HEK293 (cell line): ENCODE measurements around the gene SIN3A.

ENCODE experiments used
- CTCF ChIA-PET: fragments of 350-600 bp; formaldehyde crosslinking; extraction: SDS; loops from one replicate; lab custom pipeline; 2021; ENCODE audit warnings: antibody characterized with exemption; lab: Yijun Ruan, JAX
- POLR2A ChIA-PET: fragments of 300-600 bp; formaldehyde crosslinking; extraction: SDS; loops from one replicate; lab custom pipeline; 2020; ENCODE audit warnings: antibody characterized with exemption, inconsistent platforms; lab: Yijun Ruan, JAX
- H3K27ac ChIP-seq: fragments of 200-500 bp; sonication (Bioruptor generic); 2 replicates; pipeline ENCODE4 v1.5.1; 2014; ENCODE audit warnings: low read depth, low read length, control low read depth, inconsistent platforms; ENCODE audit errors: extremely low read depth
- H3K36me3 ChIP-seq, 2 experiments: fragments of 200-500 bp in 1 of 2; sonication (Bioruptor generic) in 1 of 2; 1 replicate in 1 of 2; 2 replicates in 1 of 2; pipeline ENCODE4 v1.5.1; 2014 to 2017; ENCODE audit warnings: inconsistent platforms in 2 of 2, low read length in 2 of 2; ENCODE audit not compliant: control insufficient read depth in 2 of 2, insufficient read depth in 1 of 2
- H3K4me1 ChIP-seq: fragments of 200-500 bp; sonication (Bioruptor generic); 2 replicates; pipeline ENCODE4 v1.5.1; 2014; ENCODE audit warnings: mild to moderate bottlenecking, low read length, inconsistent platforms; ENCODE audit not compliant: control insufficient read depth, insufficient read depth
- H3K4me3 ChIP-seq: 2 replicates; pipeline ENCODE4 v1.5.1; 2011; ENCODE audit warnings: low read depth, mild to moderate bottlenecking, control low read depth, low read length, moderate library complexity
- H3K9me3 ChIP-seq: fragments of 200-500 bp; sonication (Bioruptor generic); 2 replicates; pipeline ENCODE4 v1.5.1; 2014; ENCODE audit warnings: low read depth, low read length, inconsistent platforms; ENCODE audit not compliant: control insufficient read depth, insufficient read depth
- AEBP2 ChIP-seq: fragments of 450-650 bp; formaldehyde crosslinking; IDR thresholded peaks from 2 replicates; pipeline ENCODE4 v1.5.1; 2016; ENCODE audit warnings: missing biosample characterization, missing genetic modification characterization, borderline replicate concordance
- BCL11A ChIP-seq: fragments of 450-650 bp; formaldehyde crosslinking; IDR thresholded peaks from 2 replicates; pipeline ENCODE4 v1.5.1; 2016; ENCODE audit warnings: low read depth, missing biosample characterization, missing genetic modification characterization
- CTCF ChIP-seq: fragments of 450-650 bp; formaldehyde crosslinking; IDR thresholded peaks from 2 replicates; pipeline ENCODE4 v1.5.1; 2016; ENCODE audit warnings: missing biosample characterization, missing genetic modification characterization
- ELK4 ChIP-seq: IDR thresholded peaks from 2 replicates; pipeline ENCODE4 v1.6.1; 2011; ENCODE audit warnings: mild to moderate bottlenecking, low read depth, low read length, borderline replicate concordance
- GLI2 ChIP-seq: fragments of 450-650 bp; formaldehyde crosslinking; IDR thresholded peaks from 2 replicates; pipeline ENCODE4; 2017; ENCODE audit warnings: missing biosample characterization, missing genetic modification characterization, low read depth, borderline replicate concordance
- GLIS2 ChIP-seq: fragments of 450-650 bp; formaldehyde crosslinking; IDR thresholded peaks from 2 replicates; pipeline ENCODE4 v1.5.1; 2016; ENCODE audit warnings: missing biosample characterization, missing genetic modification characterization
- HOXD13 ChIP-seq: sonication (generic); formaldehyde crosslinking; IDR thresholded peaks from 2 replicates; pipeline ENCODE4 v1.8.0; 2022; ENCODE audit warnings: missing genetic modification reagents, borderline replicate concordance
- KLF7 ChIP-seq: fragments of 450-650 bp; formaldehyde crosslinking; IDR thresholded peaks from 2 replicates; pipeline ENCODE4 v1.5.1; 2016; ENCODE audit warnings: missing biosample characterization, missing genetic modification characterization, borderline replicate concordance
- MYNN ChIP-seq: fragments of 450-650 bp; formaldehyde crosslinking; IDR thresholded peaks from 2 replicates; pipeline ENCODE4 v1.5.1; 2016; ENCODE audit warnings: missing biosample characterization, missing genetic modification characterization, borderline replicate concordance
- RBAK ChIP-seq: fragments of 450-650 bp; formaldehyde crosslinking; IDR thresholded peaks from 2 replicates; pipeline ENCODE4 v1.5.1; 2016; ENCODE audit warnings: missing biosample characterization, missing genetic modification characterization
- REST ChIP-seq: fragments of 450-650 bp; formaldehyde crosslinking; IDR thresholded peaks from 2 replicates; pipeline ENCODE4 v1.5.1; 2016; ENCODE audit warnings: missing biosample characterization, missing genetic modification characterization
- ZBTB11 ChIP-seq: fragments of 450-650 bp; formaldehyde crosslinking; conservative IDR thresholded peaks from 2 replicates; pipeline ENCODE4 v1.5.1; 2016; ENCODE audit warnings: low read depth, missing biosample characterization, missing genetic modification characterization
- ZBTB20 ChIP-seq: fragments of 450-650 bp; formaldehyde crosslinking; IDR thresholded peaks from 2 replicates; pipeline ENCODE4 v1.5.1; 2016; ENCODE audit warnings: missing biosample characterization, missing genetic modification characterization
- ZFP41 ChIP-seq: fragments of 450-650 bp; formaldehyde crosslinking; IDR thresholded peaks from 2 replicates; pipeline ENCODE4 v1.5.1; 2016; ENCODE audit warnings: missing biosample characterization, missing genetic modification characterization, borderline replicate concordance
- ZNF221 ChIP-seq: fragments of 450-650 bp; formaldehyde crosslinking; IDR thresholded peaks from 2 replicates; pipeline ENCODE4 v1.5.1; 2017; ENCODE audit warnings: missing biosample characterization, missing genetic modification characterization, borderline replicate concordance
- ZNF416 ChIP-seq: fragments of 450-650 bp; formaldehyde crosslinking; IDR thresholded peaks from 2 replicates; pipeline ENCODE4 v1.5.1; 2016; ENCODE audit warnings: missing biosample characterization, missing genetic modification characterization
- ZNF561 ChIP-seq: fragments of 450-650 bp; IDR thresholded peaks from 2 replicates; pipeline ENCODE4 v1.5.1; 2018; ENCODE audit warnings: missing biosample characterization, missing genetic modification characterization, borderline replicate concordance
- ZNF571 ChIP-seq: fragments of 450-650 bp; formaldehyde crosslinking; IDR thresholded peaks from 2 replicates; pipeline ENCODE4 v1.5.0; 2017; ENCODE audit warnings: missing biosample characterization, missing genetic modification characterization
- ZNF585B ChIP-seq: fragments of 450-650 bp; formaldehyde crosslinking; IDR thresholded peaks from 2 replicates; pipeline ENCODE4 v1.5.1; 2016; ENCODE audit warnings: missing biosample characterization, missing genetic modification characterization
- ZNF596 ChIP-seq: fragments of 450-650 bp; IDR thresholded peaks from 2 replicates; pipeline ENCODE4 v1.5.0; 2018; ENCODE audit warnings: missing biosample characterization, mild to moderate bottlenecking, missing genetic modification characterization, moderate library complexity
- ZNF600 ChIP-seq: fragments of 450-650 bp; formaldehyde crosslinking; IDR thresholded peaks from 2 replicates; pipeline ENCODE4 v1.5.1; 2016; ENCODE audit warnings: missing biosample characterization, missing genetic modification characterization
- ZNF707 ChIP-seq: fragments of 450-650 bp; formaldehyde crosslinking; IDR thresholded peaks from 2 replicates; pipeline ENCODE4 v1.5.1; 2016; ENCODE audit warnings: missing biosample characterization, missing genetic modification characterization
- ZNF768 ChIP-seq: fragments of 450-650 bp; formaldehyde crosslinking; IDR thresholded peaks from 2 replicates; pipeline ENCODE4 v1.5.1; 2018; ENCODE audit warnings: missing biosample characterization, mild to moderate bottlenecking, missing genetic modification characterization
- ZSCAN4 ChIP-seq: fragments of 450-650 bp; formaldehyde crosslinking; IDR thresholded peaks from 2 replicates; pipeline ENCODE4 v1.5.1; 2017; ENCODE audit warnings: missing biosample characterization, missing genetic modification characterization

SIN3A gene

GRCh38 chr15:75348562-75349350 is 102.7 kb downstream of the SIN3A start:
- ChIA-PET POLR2A (interaction anchor here (1.0 to 3.3 kb wide), 5 partner anchors 12 to 105 kb away, joined by 3 to 31 read pairs (median 4); partner anchors contain the start of genes MAN2C1 and SIN3A), CTCF (interaction anchor here (0.6 to 4.7 kb wide), 3 partner anchors 19 to 1180 kb away, joined by 3 to 33 read pairs (median 5); partner anchors contain the start of gene MAN2C1)
- Histone ChIP-seq H3K36me3 (peaks cover 18 to 27% of the 10 kb centered on the region in 2 experiments; a peak in 2 of 3 replicates), H3K27ac (peak overlapping the region; percentile 88; the same call in 1 of the 2 replicates), H3K4me1 (peaks cover 6% of the 10 kb centered on the region; the same call in 1 of the 2 replicates), H3K4me3 (peak overlapping the region; percentile 62), H3K9me3 (no peaks in the 10 kb centered on the region)
- TF ChIP-seq ZNF416 (tag by site-specific recombination): no peak
- TF ChIP-seq ZSCAN4 (tag by site-specific recombination): no peak
- no peak for TF ChIP-seq HOXD13 (CRISPR knock-in tag)
- no peak for TF ChIP-seq ZNF571
- no peak for TF ChIP-seq ZNF707 (tag by site-specific recombination)
- TF ChIP-seq AEBP2 (tag by site-specific recombination): no peak
- TF ChIP-seq ZNF768 (tag by site-specific recombination): no peak
- TF ChIP-seq ZNF596 (tag by site-specific recombination): no peak
- TF ChIP-seq ZNF600 (tag by site-specific recombination): peak; percentile 79; the same call in 1 of the 2 replicates
- TF ChIP-seq RBAK (tag by site-specific recombination): no peak
- TF ChIP-seq ZFP41 (tag by site-specific recombination): no peak
- TF ChIP-seq ELK4: no peak
- no peak for TF ChIP-seq GLI2 (tag by site-specific recombination)
- TF ChIP-seq ZNF221 (tag by site-specific recombination): no peak
- no peak for TF ChIP-seq ZNF585B (tag by site-specific recombination)
- TF ChIP-seq CTCF (tag by site-specific recombination): no peak
- TF ChIP-seq MYNN (tag by site-specific recombination): no peak
- no peak for TF ChIP-seq GLIS2 (tag by site-specific recombination)
- peak; percentile 60 for TF ChIP-seq ZBTB20 (tag by site-specific recombination)
- TF ChIP-seq KLF7 (tag by site-specific recombination): no peak
- no peak for TF ChIP-seq BCL11A (tag by site-specific recombination)
- no peak for TF ChIP-seq ZNF561 (tag by site-specific recombination)
- no peak for TF ChIP-seq REST (tag by site-specific recombination)
- TF ChIP-seq ZBTB11: no peak
